Measurements from ENCODE around the gene CRB2.

CRB2 gene

DNA sequence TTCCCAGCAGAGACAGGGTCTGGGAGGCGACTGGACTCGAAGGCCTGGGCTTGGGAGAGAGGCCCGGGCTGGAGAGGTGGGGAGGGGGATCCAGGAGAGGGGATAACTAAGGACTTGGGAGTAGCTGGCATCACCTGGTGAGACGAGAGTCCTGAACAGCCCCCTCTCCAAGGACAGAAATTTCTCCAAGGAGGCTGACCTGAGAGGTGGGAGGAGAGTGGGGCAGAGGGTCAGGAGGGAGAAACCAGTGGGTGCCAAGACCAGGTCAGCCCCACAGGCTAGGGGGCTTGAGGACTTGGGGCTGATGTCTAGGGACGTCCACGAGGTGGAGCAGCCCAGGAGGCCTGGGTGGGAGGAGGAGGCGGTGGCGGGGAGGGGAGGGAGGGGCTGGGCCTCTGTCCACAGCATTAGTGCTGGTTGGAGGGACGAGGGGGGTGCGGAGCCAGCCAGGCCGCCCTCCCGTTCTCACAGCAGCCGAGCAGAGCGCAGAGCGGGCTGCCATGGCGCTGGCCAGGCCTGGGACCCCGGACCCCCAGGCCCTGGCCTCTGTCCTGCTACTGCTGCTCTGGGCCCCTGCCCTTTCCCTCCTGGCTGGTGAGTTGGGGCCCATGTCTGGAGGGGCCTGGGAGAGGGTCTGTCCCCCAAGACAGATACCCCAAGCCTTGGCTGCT is at the start of gene CRB2:
Gene CRB2, plus strand, starts transcription at position 437 of the 671 bp plus-strand sequence. Its CDS starts 64 bp downstream, at position 501.
- DNase-seq (ENCODE audit: low spot score) = no peak

DNA sequence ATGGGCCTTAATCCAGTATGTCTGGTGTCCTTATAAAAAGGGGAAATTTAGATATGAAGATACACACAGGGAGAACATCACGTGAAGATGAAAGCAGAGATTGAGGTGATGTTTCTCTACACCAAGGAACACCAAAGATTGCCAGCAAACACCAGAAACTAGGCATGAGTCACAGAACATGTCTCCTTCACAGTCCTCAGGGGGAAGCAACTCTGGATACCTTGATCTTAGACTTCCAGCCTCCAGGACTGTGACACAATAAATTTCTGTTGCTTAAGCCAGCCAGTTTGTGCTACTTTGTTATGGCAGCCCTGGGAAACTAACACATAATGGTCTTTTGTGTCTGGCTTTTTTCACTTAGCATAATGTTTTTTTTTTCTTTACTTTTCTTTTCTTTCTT is 46.4 kb upstream of the CRB2 start:
- DNase-seq (ENCODE audit: low spot score) = no peak

DNA sequence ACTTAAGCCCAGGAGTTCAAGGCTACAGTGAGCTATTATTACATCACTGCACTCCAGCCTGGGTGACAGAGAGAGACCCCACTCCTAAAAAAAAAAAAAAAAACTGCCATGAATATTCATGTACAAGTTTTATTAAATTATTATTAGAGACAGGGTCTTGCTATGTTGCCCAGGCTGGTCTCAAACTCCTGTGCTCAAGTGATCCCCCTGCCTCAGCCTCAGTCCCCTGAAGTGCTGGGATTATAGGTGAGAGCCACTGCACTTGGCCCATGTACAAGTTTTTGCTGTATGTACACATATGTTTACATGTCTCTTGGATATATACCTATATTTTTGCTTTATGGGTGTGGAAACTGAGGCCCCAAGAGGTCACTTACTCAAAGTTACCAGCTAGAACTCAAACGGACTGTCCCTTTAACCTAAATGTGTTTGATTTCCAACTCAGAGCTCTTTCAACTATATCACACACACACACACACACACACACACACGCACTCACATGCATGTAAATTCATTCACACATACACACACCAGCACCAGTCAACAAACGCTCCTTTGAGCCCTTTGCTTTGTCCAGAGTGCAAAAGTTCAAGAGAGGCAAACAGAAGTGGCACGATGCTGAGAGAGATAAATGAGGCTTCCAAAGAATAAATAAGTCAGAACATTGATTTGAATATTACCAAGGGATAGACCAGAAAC is 45.3 kb upstream of the CRB2 start:
- DNase-seq (ENCODE audit: low spot score) = no peak

DNA sequence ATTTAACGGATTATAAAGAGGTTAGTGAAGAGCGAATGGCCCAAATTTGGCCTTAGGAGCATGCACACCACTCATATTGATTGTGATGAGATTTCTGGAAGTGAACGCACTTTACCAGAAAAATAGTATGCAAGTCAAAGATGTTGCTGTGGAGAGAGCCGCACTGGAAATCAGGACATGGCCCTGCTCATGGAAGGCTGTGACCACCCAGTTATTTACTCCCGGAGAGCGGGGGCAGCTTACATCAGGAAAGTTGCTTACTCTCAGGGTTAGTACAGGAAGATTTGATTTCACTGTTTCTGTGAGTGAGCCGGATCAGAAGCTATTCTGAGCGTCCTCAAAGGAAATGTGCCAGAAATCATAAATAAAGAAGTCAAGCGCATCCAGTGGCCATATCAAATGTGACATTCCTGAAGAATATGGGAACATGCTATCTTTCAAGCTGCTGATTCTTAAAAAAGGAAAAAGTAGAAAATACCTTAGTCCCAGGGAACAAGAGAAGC is 44.7 kb upstream of the CRB2 start:
- DNase-seq (ENCODE audit: low spot score) = no peak

- no peak for DNase-seq (ENCODE audit: low spot score)
Measured at GRCh38 chr9:123312306-123312877, 43.6 kb upstream of the CRB2 start.

DNA sequence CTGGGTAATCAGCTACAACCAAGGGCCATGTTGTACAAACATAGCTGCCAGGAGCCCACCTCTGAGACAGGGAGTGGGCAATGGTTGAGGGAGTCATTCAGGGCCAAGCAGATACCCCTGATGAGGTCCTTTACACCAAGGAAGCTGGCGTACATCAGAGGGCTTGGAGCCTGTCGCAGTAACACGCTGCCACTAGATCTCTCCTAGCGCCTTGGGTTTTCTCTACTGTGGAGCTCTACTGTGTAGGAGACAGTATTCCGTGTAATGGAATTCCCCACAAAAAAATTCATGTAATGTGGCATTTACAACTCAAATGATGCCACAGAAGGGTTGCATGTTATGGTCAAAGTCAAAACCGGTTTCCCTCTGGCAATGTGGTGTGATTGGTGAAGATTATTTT is 41.4 kb upstream of the CRB2 start:
- no peak for DNase-seq (ENCODE audit: low spot score)

DNA sequence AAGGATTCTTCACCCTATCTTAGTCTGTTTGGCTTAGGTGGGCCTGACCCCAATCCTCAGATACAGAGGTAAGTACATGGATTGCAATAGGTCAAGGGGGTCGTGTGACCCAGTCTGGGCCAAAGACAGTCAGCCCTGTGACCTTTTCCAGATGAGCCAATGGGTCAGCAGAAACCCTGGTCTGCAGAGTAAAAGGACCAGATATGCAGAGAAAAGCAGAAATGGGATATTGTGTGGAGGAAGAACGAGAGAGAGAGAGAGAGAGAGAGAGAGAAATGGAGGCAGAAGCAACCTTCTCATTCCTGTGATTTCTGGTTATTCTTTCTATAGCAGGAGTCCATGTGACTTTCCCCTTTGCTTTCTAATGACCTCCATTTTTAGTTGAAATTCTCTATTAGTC is 40.4 kb upstream of the CRB2 start:
- no peak for DNase-seq (ENCODE audit: low spot score)

- no peak for DNase-seq (ENCODE audit: low spot score)
Measured at GRCh38 chr9:123316053-123316718, 39.8 kb upstream of the CRB2 start.

GRCh38 chr9:123318202-123318601 is 37.8 kb upstream of the CRB2 start:
- no peak for DNase-seq (ENCODE audit: low spot score)

DNA sequence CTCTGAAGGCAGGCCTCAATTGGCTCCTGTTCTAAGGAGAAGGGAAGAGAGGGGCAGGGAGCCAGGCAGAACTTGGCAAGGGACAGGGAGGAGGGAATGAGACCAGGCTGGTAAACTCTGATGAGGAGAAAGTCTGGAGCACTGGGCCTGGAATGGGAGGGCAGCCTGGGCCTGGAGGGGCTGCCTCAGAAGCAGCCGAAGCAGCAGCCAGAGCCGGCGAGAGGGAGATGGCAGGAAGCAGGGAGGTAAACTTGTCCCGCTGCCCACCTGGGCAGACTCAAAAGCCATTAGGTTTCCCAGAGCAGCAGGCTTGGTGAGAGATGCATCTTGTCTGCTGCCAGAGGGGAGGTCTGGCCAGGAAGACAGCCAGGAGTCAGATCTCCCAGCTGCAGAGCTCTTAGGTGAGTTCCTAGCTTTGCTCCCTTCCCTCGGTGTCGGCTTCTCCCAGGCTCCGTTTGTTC is 37.0 kb upstream of the CRB2 start:
- no peak for DNase-seq (ENCODE audit: low spot score)

- no peak for DNase-seq (ENCODE audit: low spot score)
Measured at GRCh38 chr9:123319541-123320339, 36.3 kb upstream of the CRB2 start.

DNA sequence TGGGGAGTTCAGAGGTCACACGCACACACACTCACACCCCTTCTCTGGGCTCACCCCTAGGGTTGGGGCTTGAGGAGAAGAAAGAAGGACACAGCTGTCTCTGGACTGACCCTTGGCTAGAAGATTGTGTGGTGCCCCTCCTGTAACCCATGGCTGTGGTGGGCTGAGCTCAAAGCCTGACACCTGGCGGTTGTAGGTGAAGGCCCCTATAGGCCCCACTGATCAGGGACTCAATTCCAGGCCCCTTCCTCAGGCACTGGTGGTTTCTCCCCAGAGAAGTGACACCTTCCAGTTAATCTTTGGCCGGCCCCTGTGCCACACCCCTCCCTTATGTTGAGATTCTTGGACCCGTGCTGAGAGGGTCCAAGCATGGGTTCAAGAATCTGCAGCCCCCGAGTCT is 35.2 kb upstream of the CRB2 start:
- no peak for DNase-seq (ENCODE audit: low spot score)

- DNase-seq (ENCODE audit: low spot score) = no peak
Measured at GRCh38 chr9:123321616-123322272, 34.3 kb upstream of the CRB2 start.

- DNase-seq (ENCODE audit: low spot score) = no peak
Measured at GRCh38 chr9:123322273-123323195, 33.5 kb upstream of the CRB2 start.

DNA sequence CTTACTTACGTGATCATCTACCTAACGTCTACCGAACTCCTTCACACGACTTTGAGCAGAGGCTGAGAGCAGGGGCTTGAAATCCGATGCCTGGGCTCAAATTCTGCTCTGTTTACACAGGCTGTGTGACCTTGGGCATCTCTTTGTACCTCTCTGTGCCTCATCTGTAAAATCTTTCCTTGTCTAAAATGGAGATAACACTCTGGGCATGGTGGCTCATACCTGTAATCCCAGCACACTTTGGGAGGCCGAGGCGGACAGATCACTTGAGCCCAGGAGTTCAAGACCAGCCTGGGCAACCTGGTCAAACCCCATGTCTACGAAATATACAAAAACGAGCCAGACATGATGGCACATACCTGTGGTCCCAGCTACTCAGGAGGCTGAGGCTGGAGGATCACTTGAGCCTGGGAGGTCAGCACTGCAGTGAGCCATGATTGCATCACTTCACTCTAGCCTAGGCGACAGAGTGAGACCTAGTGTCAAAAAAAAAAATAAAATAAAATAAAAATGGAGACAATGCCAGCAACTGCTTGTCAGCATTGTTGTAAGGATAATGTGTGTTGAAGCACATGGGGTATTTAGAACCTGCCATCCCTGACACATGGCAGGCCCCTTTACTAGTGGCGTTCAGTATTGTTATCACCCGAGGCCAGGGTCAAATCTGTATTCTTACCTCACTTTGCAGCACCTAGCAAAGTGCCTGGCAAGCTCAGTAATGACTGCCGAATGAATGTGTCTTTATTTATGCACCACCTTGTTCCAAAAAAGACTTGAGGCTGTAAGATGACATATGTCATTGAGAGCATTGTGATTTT is 32.6 kb upstream of the CRB2 start:
- no peak for DNase-seq (ENCODE audit: low spot score)

DNA sequence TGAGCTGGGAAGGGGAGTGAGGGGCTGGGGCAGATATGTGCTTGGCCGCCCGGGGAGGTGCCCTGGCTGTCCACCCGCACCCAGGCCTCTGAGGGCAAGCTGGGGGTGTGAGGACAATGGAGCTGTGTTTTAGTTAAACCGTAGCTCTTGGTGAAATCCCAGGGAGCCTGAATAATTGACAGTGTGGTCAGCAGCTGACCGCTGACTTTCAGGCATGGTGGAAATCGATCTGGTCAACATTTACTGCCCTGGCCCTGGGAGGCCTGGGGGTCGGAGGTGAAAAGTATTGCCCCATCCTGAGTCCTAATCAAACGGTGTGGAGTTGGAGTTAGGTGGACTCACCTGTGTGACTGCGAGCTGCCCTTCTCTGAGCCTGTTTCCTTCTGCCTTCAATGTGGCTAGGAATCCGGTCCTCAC is 31.2 kb upstream of the CRB2 start:
- DNase-seq (ENCODE audit: low spot score) = no peak

DNA sequence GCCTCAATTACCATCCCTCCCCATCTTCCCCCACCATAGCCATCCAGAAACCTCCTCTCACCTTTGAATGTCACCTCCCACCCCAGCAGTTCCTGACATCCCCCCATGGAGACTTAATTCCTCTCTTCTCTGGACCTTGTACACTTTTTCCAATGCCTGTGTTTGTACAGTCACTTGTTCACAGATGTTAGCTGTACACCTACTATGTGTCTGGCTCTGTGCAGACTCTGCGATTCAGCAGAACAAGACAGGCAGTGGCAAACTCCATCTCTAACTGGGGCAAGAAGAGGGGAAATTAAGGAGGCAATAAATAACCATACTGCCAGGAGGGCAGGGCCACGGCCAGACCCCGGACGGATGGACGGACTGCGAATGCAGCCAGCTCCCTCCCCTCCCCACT is 29.8 kb upstream of the CRB2 start:
- DNase-seq (ENCODE audit: low spot score) = no peak

GRCh38 chr9:123326662-123327093 is 29.3 kb upstream of the CRB2 start:
- no peak for DNase-seq (ENCODE audit: low spot score)

DNA sequence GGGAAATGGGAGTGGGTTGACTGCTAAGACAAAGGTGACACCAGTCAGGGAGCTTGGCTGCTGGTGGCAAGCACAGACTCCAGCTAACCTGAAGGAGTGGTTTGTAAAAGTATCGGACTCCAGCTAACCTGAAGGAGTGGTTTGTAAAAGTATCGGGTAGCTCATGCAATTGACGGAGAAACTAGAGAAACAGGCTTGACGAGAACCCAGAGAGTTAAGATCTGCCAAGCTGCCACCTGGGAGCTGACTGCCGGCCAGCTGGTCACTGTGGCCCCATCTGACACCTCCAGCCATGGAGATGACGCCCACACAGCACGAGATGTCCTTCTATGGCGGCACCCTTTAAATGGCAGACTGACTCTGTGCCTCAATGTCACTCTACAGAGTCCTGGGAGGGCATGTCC is 28.3 kb upstream of the CRB2 start:
- DNase-seq (ENCODE audit: low spot score) = no peak
